GM21381 (cell line): ENCODE measurements around the gene PSMD1.

Experiments
- ATAC-seq: cut with Tn5 transposase; IDR thresholded peaks from one replicate; pipeline ENCODE4 v1.9.1; 2021; ENCODE audit warnings: mild to moderate bottlenecking, moderate library complexity; ENCODE audit not compliant: unreplicated experiment

The PSMD1 gene

DNA sequence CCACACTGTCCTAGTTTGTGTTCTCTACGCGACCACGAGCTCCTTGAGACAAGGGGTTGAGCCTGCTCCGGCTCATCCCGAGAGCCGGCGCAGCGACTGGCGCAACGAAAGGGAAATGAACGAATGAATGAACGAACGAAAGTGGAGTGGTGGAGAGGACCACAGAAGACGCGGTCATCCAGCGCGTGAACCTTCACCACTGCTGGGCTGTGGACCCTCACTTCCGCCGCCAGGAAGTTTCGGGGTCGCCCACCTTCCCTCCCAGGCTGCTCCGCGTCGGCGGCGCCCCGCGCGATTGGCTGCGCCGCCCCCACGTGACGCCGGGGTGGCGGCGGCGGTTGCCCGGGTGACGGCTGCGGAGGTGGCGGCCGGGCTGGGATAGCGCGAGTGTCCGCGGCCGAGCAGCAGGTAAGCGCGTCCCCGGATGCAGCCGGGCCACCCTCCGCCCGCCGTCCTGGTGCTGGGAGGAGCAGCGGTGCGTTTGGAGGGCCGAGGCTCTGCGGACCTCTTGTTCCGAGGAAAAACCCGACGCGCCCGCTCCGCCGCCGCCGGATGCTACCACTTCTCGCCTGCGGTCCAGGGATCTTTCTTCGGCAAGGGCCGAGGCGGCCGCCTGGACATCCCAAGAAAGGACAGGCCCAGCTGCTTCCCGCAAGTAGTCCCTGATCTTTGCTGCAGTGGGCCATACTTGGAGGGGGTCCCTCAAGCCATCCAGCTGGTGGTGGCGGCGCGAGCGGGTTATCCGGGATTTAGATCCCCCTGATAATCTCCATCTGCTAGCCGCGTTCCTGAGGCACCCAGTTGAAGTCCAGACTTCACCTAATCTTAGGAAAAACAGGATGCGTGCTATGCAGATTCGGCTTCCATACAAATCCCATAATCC, 141.9 kb downstream of the PSMD1 start, which contains the start of gene ARMC9:
ARMC9 (plus strand) TSS at position 341 of the 883 bp plus-strand sequence. CDS start 7,608 bp downstream, outside the sequence.
- ATAC-seq = peak; percentile 94

DNA sequence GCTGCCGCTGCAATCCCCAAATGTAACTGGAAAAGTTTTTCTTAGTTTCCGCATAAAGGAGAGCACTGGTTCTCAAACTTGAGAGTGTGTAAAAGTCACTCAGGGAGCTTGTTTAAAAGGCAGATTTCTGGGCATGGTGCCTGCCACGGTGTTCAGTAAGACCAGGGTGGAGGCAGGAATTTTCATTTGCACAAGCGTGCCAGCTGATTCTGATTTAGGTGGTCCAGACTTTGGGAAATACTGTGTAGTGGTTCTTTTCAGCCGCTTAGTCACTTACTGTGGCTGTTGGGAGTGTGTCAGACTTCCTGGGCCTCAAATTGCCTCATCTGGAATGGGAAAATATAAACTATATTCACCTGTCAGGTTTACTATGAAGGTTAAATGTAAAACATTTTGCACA, 142.6 kb downstream of the PSMD1 start:
- no peak for ATAC-seq

DNA sequence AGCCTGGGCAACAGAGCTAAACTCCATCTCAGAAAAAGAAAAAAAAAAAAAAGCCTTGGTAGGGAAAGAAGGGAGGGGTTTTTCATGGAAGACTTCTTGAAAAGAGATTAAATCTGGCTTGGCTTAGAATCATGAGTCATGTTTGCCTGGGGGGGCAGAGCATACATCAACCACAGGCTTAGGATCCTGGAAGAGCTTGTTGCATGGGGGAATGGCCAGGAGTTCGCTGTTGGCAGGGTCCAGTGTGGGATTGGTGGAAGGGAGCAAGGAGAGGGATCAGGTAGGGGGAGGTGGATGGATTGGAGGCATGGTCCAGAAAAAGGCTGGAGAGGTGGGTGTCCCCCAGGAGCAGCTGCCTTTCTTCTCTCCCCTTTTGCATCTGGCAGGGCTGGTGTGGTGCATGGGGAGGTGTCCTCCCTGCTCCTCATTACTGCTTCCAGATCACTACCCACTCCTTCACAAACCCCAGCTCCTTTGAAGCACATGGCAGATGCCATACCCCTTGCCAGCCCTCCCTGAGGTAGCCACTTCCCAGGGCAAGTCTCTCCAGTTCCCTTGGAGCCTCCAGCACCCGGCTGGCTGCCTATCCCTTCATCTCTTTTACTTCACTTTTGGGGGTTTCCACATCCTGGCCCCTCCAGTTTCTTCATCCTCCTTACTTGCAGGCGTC, 144.3 kb downstream of the PSMD1 start:
- ATAC-seq = no peak

DNA sequence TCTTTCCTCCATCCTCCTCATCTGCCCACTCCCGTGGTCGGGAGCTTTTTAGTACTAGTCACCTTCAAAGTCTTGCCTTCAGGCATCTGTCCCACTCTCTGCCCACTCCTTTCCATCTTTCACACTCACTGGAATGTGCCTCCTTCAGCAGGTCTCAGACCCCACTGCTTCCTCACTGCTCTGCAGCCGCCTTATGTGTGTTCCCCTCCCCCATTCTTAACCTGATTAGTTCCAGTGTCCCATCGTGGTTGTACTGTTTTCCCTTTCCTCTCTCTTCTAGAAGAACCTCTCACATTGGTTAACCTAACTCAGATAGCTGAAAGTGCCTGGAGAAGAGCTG, 144.8 kb downstream of the PSMD1 start:
- no peak for ATAC-seq

DNA sequence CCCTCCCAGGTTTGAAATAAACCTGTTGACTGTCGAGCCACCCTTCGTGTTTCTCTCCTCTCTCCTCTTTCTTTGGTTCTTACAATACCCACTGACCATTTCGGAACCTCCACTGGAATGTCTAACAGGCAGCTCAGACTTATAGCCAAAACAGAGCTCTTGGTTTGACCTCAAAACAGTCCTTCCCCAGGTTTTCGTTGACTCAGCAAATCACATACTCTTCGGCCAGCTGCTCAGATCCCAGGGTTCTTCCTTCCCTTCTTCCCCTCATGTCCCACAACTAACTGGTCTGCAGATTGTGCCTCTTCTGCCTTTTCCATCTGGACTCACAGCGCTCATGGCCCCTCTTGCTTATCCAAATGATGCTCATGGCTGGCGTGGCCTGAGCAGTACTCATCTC, 146.4 kb downstream of the PSMD1 start:
- no peak for ATAC-seq

DNA sequence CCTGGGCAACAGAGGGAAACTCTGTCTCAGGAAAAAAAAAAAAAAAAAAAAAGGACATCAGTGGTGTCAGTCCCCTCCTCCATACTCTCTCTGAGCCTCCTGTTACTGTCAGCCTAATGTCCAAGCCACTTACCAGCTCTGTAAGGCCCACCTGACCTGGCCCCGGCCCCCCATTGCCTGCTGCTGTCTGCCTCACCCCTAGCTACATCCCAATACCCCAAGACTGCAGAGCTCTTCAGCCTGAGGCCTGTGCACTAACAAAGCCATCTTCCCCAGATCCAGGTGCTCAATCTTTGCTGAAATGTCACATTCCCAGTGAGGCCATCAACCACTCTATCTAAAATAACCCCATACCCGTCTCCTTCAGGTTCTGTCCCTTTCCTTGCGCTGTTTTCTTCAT, 147.5 kb downstream of the PSMD1 start:
- ATAC-seq = no peak

DNA sequence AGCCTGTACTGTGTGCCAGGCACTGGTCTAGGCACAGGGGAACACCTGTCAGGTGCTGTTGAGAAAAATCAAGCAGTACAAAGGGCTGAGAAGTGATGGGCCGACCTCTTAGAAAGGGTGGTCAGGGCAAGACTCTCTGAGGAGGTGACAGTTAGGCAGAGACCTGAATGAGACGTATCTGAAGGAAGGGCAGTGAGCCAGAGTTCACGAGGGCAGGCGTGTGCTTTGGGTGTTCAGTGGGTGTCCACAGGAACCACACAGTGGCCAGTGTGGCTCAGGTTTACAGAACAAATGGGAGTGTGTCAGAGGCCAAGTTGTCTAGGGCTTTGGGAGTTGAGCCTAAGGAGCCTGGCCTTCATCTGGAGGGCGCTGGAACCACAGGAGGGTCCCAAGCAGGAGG, 147.9 kb downstream of the PSMD1 start:
- ATAC-seq = no peak

DNA sequence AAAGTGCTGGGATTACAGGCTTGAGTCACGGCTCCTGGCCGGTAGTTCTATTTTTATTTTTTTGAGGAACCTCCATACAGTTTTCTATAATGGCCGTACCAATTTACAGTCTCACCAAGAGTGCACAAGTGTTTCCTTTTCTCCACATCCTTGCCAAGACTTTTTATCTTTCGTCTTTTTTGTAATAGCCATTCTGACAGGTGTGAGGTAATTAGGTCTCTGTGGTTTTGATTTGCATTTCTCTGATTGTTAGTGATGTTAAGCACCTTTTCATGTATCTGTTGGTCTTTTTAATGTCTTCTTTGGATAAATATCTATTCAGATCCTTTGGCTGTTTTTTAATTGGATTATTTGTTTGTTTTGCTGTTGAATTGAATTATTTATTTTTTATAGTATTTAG, 151.1 kb downstream of the PSMD1 start:
- ATAC-seq = no peak

DNA sequence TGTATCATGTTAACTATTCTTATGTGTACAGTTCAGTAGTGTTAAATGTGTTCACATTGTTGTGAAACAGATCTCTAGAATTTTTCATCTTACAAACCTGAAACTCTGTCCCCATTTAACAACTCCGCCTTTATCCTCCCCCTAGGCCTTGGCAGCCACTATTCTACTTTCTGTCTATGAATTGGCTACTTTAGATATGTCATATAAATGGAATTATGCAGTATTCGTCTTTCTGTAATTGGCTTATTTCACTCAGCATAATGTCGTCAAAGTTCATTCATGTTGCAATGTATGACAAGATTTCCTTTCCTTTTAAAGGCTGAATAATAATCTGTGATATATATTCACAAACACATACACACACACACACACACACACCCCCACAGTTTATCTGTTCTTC, 154.1 kb downstream of the PSMD1 start:
- no peak for ATAC-seq

DNA sequence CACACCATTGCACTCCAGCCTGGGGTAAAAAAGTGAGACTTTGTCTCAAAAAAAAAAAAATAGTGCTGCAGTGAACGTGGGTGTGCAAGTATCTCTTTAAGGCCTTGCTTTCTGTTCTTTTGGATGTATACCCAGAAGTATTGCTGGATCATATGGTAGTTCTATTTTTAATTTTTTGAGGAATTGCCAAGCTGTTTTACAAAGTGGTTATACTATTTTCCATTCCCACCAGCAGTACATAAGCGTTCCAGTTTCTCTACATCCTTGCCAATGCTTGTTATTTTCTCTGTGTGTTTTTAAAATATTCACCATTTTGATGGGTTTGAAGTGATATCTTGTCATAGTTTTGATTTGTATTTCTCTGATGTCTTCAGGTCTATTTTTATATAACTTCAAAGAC, 154.8 kb downstream of the PSMD1 start:
- no peak for ATAC-seq

DNA sequence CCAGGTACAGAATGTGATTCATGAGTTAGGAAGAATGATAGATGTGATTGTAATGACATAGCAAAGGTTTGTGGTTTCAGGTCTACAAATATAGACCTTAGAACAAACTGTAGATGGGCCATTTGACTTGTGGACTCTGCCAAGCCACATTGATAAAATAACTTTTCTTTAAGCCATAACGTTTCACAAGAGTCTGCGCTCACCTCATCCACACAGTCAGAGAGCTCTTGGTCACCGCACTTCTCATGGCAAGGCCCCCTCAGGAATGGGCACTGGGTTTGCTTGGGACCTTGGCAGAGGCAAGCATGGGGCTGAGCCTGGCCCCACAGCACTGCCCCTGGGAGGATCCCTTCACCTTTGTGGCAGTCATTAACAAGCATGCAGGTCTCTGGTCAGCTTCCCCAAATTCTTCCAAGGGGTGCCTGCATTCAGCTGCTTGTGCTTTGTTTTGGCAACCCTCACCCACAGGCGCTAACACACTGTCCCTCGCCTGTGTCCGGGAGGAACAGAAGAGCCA, 155.7 kb downstream of the PSMD1 start:
- no peak for ATAC-seq

DNA sequence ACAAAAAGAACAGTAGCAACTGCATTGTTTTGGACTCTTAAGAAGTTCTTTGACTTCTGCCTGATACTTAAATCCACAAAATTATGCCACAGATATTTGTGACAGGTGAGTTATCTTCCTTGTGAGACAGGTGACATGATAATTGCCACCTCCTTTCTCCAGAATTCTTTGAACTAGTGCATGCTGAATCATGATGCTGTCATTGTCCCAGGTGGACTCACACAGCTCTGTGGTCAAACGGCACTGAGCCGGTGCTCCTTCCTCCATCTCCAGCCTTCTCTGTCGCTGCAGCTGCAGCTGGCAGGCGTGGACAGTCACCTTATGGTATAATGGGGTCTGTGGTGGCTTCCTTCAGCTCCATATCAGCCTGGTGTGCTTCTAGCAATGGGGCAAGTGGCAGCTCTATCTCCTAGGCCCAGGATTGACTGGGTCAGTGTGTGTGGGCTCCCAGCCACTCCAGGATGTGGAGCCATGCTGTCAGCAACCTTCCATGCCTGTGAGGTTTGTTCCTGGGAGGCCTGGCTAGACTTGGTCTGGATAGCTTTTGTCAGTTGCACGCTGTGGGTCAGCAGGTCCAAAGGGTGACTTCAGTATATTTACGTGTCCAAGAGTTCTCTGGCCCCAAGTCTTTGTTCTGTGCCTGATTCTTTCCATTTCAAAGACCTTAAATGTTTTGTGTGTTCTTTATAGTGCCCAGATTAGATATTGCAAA, 157.4 kb downstream of the PSMD1 start:
- ATAC-seq = no peak

DNA sequence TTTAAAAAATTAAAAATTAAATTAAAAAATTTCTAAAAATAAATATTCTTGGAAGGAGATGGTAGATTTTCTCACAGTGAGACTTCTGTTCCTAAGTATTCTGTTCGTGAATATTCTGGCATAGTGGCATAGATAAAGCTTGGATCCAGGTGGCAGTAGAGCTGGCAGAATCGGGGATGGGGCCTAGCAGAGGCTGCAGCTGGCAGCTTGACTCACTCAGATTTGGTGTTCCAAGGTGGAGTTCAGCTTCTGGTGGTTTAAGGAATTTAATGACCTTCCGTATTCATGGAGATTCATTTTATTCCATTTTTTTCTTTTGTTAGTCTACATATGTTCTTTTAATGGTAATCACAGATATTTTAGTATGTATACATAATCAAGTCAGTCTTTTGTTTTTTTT, 161.7 kb downstream of the PSMD1 start:
- no peak for ATAC-seq

DNA sequence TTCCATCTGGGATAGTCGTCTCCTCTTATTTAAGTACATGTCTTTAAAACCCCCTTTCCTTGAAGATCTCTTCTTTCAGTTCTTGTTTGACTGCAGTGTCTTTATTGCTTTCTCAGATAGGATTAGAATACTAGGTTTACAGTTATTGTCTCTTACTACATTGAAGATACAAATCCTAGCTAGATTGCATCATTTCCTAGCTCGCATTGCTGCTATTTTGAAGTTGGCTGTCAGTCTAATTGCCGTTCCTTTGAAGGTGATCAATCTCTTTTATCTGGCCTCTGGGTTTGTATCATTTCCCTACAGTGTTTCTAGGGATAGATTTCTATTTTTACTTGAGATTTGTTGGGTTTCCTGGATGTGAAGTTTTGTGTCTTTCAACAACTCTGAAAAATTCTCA, 162.6 kb downstream of the PSMD1 start:
- no peak for ATAC-seq

DNA sequence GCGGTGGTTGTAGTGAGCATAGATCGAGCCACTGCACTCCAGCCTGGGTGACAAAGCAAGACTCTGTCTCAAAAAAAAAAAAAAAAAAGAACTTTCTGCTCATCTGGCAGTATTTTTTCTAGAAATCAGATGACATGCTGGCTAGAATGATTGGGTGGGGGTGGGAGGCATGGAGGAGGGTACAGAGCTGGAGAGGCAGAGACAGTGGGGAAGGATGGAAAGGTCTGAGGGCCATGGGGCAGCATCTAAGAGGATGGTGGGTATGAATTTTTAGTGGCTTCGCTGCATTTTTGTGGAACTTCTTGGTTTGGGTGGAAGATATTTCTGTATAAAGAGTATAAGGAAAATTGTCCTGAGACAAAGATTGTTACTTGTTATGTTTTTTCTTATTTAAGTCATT, 165.1 kb downstream of the PSMD1 start:
- no peak for ATAC-seq
